ENCODE results near the gene CACNA1S.

CACNA1S gene

DNA sequence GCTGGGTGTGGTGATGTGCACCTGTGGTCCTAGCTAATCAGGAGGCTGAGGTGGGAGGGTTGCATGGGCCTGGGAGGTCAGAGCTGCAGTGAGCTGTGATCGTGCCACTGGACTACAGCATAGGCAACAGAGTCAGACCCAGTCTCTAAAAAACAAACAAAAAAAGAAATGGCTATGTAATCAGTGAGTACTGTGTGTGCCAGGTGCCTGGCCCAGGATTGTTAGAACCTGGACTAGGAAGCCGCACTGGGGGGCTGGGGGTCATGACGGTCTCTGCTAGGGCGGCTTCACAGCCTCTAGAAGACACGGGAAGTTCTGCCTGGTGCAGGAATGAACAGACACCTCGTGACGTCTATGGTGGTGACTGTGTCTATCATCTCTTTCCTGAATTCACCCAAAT, 33.6 kb upstream of the CACNA1S start:
- H3K27me3 ChIP-seq (ENCODE audit: insufficient read depth, low read length) = no peaks in the 10 kb centered on the region
- H3K9me3 ChIP-seq (ENCODE audit: insufficient read depth, low read depth, low read length) = no peaks in the 10 kb centered on the region
- no peak overlapping the region for H3K27ac ChIP-seq (ENCODE audit: low read length)
- H3K36me3 ChIP-seq (ENCODE audit: insufficient read depth, low read depth, low read length) = peaks cover 100% of the 10 kb centered on the region
- no peak overlapping the region for H3K4me3 ChIP-seq (ENCODE audit: low read length)
- no peak overlapping the region for H3K9ac ChIP-seq (ENCODE audit: low read depth, low read length)
- H3K4me1 ChIP-seq (ENCODE audit: insufficient read depth, low read length) = no peaks in the 10 kb centered on the region

DNA sequence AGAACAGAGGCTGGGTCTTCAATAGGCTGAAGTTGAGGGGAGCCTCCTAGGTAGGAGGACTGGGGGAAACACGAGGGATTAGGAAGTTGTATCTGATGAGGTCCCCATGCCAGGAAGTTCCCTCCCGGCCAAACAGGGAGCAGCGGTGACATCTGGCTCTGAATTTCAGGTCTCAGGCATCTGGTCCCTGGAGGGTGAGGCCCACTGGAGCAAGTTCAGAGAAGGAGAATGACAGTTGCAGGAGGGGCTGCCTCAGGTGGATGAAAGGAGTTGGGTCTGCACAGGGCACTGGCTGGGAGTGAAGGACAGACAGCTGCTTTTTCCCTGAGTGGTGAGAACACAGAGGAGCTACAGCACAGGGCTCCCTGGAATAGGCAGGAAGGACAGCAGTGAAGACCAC, 32.9 kb upstream of the CACNA1S start:
- H3K4me1 ChIP-seq (ENCODE audit: insufficient read depth, low read length) = no peaks in the 10 kb centered on the region
- no peaks in the 10 kb centered on the region for H3K9me3 ChIP-seq (ENCODE audit: insufficient read depth, low read depth, low read length)
- no peak overlapping the region for H3K27ac ChIP-seq (ENCODE audit: low read length)
- H3K9ac ChIP-seq (ENCODE audit: low read depth, low read length) = no peak overlapping the region
- peaks cover 100% of the 10 kb centered on the region for H3K36me3 ChIP-seq (ENCODE audit: insufficient read depth, low read depth, low read length)
- H3K4me3 ChIP-seq (ENCODE audit: low read length) = no peak overlapping the region
- H3K27me3 ChIP-seq (ENCODE audit: insufficient read depth, low read length) = no peaks in the 10 kb centered on the region

DNA sequence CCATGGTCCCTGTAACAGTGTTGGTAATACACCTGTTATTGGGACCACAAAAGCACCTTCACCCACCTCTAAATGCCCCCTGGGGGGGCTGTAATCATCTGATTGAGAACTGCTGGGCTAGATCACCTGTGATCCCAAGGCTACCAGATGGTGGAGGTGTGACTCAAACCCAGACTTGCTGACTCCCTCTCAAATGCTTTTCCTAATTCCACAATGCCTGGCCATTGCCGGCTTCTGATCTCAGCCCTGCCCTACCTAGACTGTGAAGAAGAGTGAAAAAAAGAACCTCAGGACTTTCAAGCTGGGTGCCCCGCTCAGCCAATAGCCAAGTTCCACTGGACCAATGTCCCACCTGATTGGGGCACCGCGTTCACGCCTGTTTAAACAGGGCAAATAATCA, 32.5 kb upstream of the CACNA1S start:
- no peak overlapping the region for H3K27ac ChIP-seq (ENCODE audit: low read length)
- H3K27me3 ChIP-seq (ENCODE audit: insufficient read depth, low read length) = no peaks in the 10 kb centered on the region
- H3K9ac ChIP-seq (ENCODE audit: low read depth, low read length) = no peak overlapping the region
- H3K36me3 ChIP-seq (ENCODE audit: insufficient read depth, low read depth, low read length) = peaks cover 100% of the 10 kb centered on the region
- no peaks in the 10 kb centered on the region for H3K4me1 ChIP-seq (ENCODE audit: insufficient read depth, low read length)
- H3K9me3 ChIP-seq (ENCODE audit: insufficient read depth, low read depth, low read length) = no peaks in the 10 kb centered on the region
- no peak overlapping the region for H3K4me3 ChIP-seq (ENCODE audit: low read length)

DNA sequence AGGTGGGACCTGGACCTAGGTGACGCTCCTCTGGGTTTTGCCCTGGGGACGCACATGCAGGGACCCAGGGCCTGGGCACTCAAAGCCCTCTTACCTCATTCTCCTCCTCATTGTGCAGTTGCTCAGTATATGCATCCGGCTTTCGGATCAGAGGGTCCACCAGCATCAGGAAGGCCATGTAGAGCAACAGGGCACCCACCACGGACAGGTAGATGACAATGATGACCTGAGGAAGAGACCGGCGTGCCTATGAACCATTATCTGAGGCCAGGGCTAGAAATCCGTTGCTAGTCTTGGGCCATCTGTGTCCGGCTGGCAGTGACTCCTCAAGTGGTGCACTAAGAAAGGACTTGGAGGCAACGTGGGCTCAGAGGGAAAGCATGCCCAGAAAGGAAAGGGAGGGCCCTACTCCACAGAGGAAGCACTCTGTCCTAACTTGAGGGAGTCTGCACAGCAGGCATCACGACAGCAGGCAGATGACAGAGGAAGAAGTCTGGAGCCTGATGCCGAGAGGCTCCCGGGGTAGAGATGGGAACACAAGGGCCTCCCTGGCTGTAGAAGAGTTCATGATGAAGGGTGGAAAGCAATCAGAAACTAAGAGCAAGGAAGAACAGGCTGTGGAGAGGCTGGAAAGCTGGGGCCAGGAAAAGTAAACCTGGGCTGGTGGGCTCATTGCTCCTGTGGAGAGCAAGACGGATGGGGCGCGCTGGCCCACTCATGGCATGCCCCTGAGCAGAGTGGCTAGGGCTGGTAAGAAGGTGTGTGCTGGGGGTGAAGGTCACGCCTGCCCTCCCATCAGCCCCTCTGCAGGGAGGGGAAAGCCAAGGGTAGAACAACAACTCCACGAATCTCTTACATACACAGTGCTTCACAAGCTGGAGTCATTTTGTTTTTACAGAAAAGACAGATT, 31.8 kb upstream of the CACNA1S start:
- no peak overlapping the region for H3K4me3 ChIP-seq (ENCODE audit: low read length)
- H3K36me3 ChIP-seq (ENCODE audit: insufficient read depth, low read depth, low read length) = peaks cover 100% of the 10 kb centered on the region
- H3K4me1 ChIP-seq (ENCODE audit: insufficient read depth, low read length) = no peaks in the 10 kb centered on the region
- no peaks in the 10 kb centered on the region for H3K9me3 ChIP-seq (ENCODE audit: insufficient read depth, low read depth, low read length)
- no peak overlapping the region for H3K9ac ChIP-seq (ENCODE audit: low read depth, low read length)
- no peak overlapping the region for H3K27ac ChIP-seq (ENCODE audit: low read length)
- no peaks in the 10 kb centered on the region for H3K27me3 ChIP-seq (ENCODE audit: insufficient read depth, low read length)

- Histone ChIP-seq H3K9ac (ENCODE audit: low read depth, low read length) (no peak overlapping the region), H3K36me3 (ENCODE audit: insufficient read depth, low read depth, low read length) (peaks cover 100% of the 10 kb centered on the region), H3K27me3 (ENCODE audit: insufficient read depth, low read length) (no peaks in the 10 kb centered on the region), H3K4me3 (ENCODE audit: low read length) (no peak overlapping the region), H3K4me1 (ENCODE audit: insufficient read depth, low read length) (no peaks in the 10 kb centered on the region), H3K9me3 (ENCODE audit: insufficient read depth, low read depth, low read length) (no peaks in the 10 kb centered on the region), H3K27ac (ENCODE audit: low read length) (no peak overlapping the region)
Measured at GRCh38 chr1:201142849-201143725, 30.9 kb upstream of the CACNA1S start.

DNA sequence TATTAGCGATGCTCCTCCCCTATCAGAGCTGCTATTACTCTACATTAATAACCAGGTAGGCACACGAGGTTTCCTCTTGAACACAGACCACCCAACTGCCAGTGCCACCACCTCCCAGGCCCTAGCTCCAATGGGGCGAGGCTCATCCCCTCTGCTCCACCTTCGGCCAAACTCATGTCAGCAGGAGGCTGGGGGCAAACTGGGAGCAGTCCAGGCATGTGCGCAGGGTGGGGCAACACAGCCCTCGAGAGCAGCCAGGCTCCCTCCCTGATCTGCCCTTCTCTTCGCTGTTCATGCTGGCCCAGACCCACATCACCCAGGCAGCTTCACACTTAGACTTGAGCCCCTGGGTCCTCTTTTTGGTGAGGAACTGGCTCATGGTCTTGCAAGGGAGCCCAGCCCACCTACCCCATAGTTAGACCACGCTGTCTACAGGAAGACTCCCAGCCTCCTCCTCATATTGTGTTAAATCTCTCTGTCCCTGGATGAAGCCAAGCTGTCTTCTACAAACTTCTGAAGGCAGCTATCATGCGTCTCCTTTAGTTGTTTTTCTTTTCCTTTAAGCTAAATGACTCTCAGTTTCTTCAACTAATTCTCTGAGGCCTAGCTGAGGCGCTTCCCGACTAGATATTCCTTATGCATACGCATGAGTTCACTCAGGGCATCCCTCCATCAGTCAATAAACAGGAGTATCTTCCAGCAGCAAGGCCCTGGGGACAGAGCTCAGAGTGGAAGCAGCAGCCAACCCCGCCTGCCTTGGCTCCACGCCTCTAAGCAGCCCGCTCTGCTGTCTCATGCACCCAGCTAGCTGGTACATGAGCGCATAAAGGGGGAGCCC, 30.0 kb upstream of the CACNA1S start:
- no peaks in the 10 kb centered on the region for H3K4me1 ChIP-seq (ENCODE audit: insufficient read depth, low read length)
- H3K27ac ChIP-seq (ENCODE audit: low read length) = no peak overlapping the region
- H3K9ac ChIP-seq (ENCODE audit: low read depth, low read length) = no peak overlapping the region
- H3K36me3 ChIP-seq (ENCODE audit: insufficient read depth, low read depth, low read length) = peaks cover 99% of the 10 kb centered on the region
- H3K4me3 ChIP-seq (ENCODE audit: low read length) = no peak overlapping the region
- no peaks in the 10 kb centered on the region for H3K9me3 ChIP-seq (ENCODE audit: insufficient read depth, low read depth, low read length)
- no peaks in the 10 kb centered on the region for H3K27me3 ChIP-seq (ENCODE audit: insufficient read depth, low read length)

DNA sequence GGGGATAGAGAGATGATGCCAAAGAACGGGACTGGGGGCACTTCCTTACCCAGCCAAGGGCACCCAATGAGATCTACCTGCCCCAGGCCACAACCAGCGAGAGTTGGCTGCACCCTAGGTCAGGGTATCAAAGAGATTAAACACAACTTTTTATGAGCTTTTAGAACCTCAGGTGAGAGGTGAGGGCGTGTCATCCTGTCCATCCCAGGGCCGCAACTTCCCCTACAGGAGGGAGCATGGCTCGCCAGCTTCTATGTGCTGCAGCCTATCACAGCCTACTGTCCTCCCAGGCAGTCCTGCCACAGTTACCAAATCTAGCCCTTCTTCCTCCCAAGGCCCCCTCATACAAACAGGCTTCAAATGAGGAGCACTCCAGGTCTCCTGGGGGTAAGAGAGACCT, 29.2 kb upstream of the CACNA1S start:
- peaks cover 99% of the 10 kb centered on the region for H3K36me3 ChIP-seq (ENCODE audit: insufficient read depth, low read depth, low read length)
- no peak overlapping the region for H3K27ac ChIP-seq (ENCODE audit: low read length)
- no peak overlapping the region for H3K4me3 ChIP-seq (ENCODE audit: low read length)
- no peaks in the 10 kb centered on the region for H3K9me3 ChIP-seq (ENCODE audit: insufficient read depth, low read depth, low read length)
- H3K9ac ChIP-seq (ENCODE audit: low read depth, low read length) = no peak overlapping the region
- H3K27me3 ChIP-seq (ENCODE audit: insufficient read depth, low read length) = no peaks in the 10 kb centered on the region
- H3K4me1 ChIP-seq (ENCODE audit: insufficient read depth, low read length) = no peaks in the 10 kb centered on the region

GRCh38 chr1:201140941-201141260, 28.7 kb upstream of the CACNA1S start:
- Histone ChIP-seq H3K9me3 (ENCODE audit: insufficient read depth, low read depth, low read length) (no peaks in the 10 kb centered on the region), H3K4me1 (ENCODE audit: insufficient read depth, low read length) (no peaks in the 10 kb centered on the region), H3K9ac (ENCODE audit: low read depth, low read length) (no peak overlapping the region; the same call in 1 of the 2 replicates), H3K27me3 (ENCODE audit: insufficient read depth, low read length) (no peaks in the 10 kb centered on the region), H3K27ac (ENCODE audit: low read length) (no peak overlapping the region), H3K36me3 (ENCODE audit: insufficient read depth, low read depth, low read length) (peaks cover 99% of the 10 kb centered on the region), H3K4me3 (ENCODE audit: low read length) (no peak overlapping the region)

- no peak overlapping the region for H3K9ac ChIP-seq (ENCODE audit: low read depth, low read length)
- H3K27me3 ChIP-seq (ENCODE audit: insufficient read depth, low read length) = no peaks in the 10 kb centered on the region
- no peak overlapping the region for H3K4me3 ChIP-seq (ENCODE audit: low read length)
- no peaks in the 10 kb centered on the region for H3K4me1 ChIP-seq (ENCODE audit: insufficient read depth, low read length)
- no peaks in the 10 kb centered on the region for H3K9me3 ChIP-seq (ENCODE audit: insufficient read depth, low read depth, low read length)
- peaks cover 99% of the 10 kb centered on the region for H3K36me3 ChIP-seq (ENCODE audit: insufficient read depth, low read depth, low read length)
- H3K27ac ChIP-seq (ENCODE audit: low read length) = no peak overlapping the region
Measured at GRCh38 chr1:201140235-201140940, 28.2 kb upstream of the CACNA1S start.

GRCh38 chr1:201139756-201140155, 27.5 kb upstream of the CACNA1S start:
- Histone ChIP-seq H3K27me3 (ENCODE audit: insufficient read depth, low read length) (no peaks in the 10 kb centered on the region), H3K4me3 (ENCODE audit: low read length) (no peak overlapping the region), H3K9ac (ENCODE audit: low read depth, low read length) (no peak overlapping the region), H3K4me1 (ENCODE audit: insufficient read depth, low read length) (no peaks in the 10 kb centered on the region), H3K36me3 (ENCODE audit: insufficient read depth, low read depth, low read length) (peaks cover 99% of the 10 kb centered on the region), H3K27ac (ENCODE audit: low read length) (no peak overlapping the region), H3K9me3 (ENCODE audit: insufficient read depth, low read depth, low read length) (no peaks in the 10 kb centered on the region)

- Histone ChIP-seq H3K4me3 (ENCODE audit: low read length) (no peak overlapping the region), H3K9ac (ENCODE audit: low read depth, low read length) (no peak overlapping the region), H3K4me1 (ENCODE audit: insufficient read depth, low read length) (no peaks in the 10 kb centered on the region), H3K27ac (ENCODE audit: low read length) (no peak overlapping the region), H3K27me3 (ENCODE audit: insufficient read depth, low read length) (no peaks in the 10 kb centered on the region), H3K9me3 (ENCODE audit: insufficient read depth, low read depth, low read length) (no peaks in the 10 kb centered on the region), H3K36me3 (ENCODE audit: insufficient read depth, low read depth, low read length) (peaks cover 99% of the 10 kb centered on the region)
Measured at GRCh38 chr1:201139306-201139705, 27.1 kb upstream of the CACNA1S start.

Measured in iPS-20b (cell line).